Measurements from ENCODE around the gene WSCD1.

DNA sequence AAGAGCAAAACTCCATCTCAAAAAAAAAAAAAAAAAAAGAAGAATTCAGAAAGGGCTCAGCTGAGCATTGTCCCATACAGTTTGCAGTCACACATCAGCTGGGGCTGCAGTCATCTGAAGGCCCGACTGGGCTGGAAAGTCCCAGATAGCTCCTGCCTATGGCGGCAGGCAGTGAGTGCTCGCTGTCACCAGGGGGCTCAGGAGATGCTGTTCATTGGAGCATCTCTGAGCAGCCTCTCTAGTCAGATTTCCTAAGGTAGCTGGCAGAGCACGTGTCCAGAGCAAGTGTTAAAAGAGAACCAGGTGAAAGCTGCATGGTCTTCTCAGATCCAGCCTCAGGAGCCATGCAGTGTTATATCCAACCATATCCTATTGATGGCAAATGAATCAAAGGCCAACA is 75.8 kb downstream of the WSCD1 start:
- TF ChIP-seq POLR2A (IDR thresholded peaks at IDR 0.05) = no peak
- TF ChIP-seq, protein P1, sequence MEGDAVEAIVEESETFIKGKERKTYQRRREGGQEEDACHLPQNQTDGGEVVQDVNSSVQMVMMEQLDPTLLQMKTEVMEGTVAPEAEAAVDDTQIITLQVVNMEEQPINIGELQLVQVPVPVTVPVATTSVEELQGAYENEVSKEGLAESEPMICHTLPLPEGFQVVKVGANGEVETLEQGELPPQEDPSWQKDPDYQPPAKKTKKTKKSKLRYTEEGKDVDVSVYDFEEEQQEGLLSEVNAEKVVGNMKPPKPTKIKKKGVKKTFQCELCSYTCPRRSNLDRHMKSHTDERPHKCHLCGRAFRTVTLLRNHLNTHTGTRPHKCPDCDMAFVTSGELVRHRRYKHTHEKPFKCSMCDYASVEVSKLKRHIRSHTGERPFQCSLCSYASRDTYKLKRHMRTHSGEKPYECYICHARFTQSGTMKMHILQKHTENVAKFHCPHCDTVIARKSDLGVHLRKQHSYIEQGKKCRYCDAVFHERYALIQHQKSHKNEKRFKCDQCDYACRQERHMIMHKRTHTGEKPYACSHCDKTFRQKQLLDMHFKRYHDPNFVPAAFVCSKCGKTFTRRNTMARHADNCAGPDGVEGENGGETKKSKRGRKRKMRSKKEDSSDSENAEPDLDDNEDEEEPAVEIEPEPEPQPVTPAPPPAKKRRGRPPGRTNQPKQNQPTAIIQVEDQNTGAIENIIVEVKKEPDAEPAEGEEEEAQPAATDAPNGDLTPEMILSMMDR (IDR thresholded peaks at IDR 0.05) = no peak

Measured in gastroesophageal sphincter (tissue), 3 donors.